Breast epithelium (tissue), 4 donors: ENCODE measurements around the gene ALG6. TPM values are rescaled to one million over a fixed set of nuclear protein-coding genes. Genes with fewer than 3 reads are reported as not detected.

ENCODE experiments used
- DNase-seq, 2 donors: peaks; one replicate each; pipeline ENCODE4 v3.0.0-alpha.2; 2019; ENCODE audit warnings: low spot score in 2 of 2
- H3K27ac ChIP-seq, 2 donors: fragments of 200-600 bp; sonication (generic) in 1 of 2; one replicate each; pipeline ENCODE4 v1.5.1; 2016 to 2019; ENCODE audit warnings: mild to moderate bottlenecking in 1 of 2
- H3K27me3 ChIP-seq, 2 donors: fragments of 200-600 bp; sonication (generic) in 1 of 2; one replicate each; pipeline versions ENCODE4 v1.5.1 to v1.6.0; 2017 to 2019; ENCODE audit warnings: control low read depth in 1 of 2, mild to moderate bottlenecking in 1 of 2
- H3K36me3 ChIP-seq: fragments of 200-600 bp; one replicate; pipeline ENCODE4 v1.5.1; 2019
- H3K4me1 ChIP-seq, 2 donors: fragments of 200-600 bp; sonication (generic); one replicate each; pipeline ENCODE4 v1.5.1; 2016 to 2019; ENCODE audit warnings: control low read depth in 1 of 2
- H3K4me3 ChIP-seq, 3 donors: fragments of 200-600 bp; sonication (generic); 1 replicate in 2 of 3; 2 replicates in 1 of 3; pipeline ENCODE4 v1.5.1; 2016 to 2019; ENCODE audit warnings: mild to moderate bottlenecking in 3 of 3, moderate library complexity in 2 of 3
- H3K9me3 ChIP-seq, 2 donors: fragments of 200-600 bp; sonication (generic) in 1 of 2; one replicate each; pipeline ENCODE4 v1.5.1; 2016 to 2019; ENCODE audit warnings: control low read depth in 1 of 2
- POLR2A ChIP-seq: fragments of 450-650 bp; IDR thresholded peaks from one replicate; pipeline ENCODE4 v1.6.1; 2016; ENCODE audit warnings: antibody characterized with exemption, mild to moderate bottlenecking, moderate library complexity
- POLR2AphosphoS5 ChIP-seq, 3 donors: sonication (generic); formaldehyde crosslinking; IDR thresholded peaks; one replicate each; pipeline ENCODE4 v1.6.1; 2017; ENCODE audit warnings: antibody characterized with exemption in 3 of 3
- intact Hi-C: fragments of 100-400 bp; cut with DNase I; formaldehyde crosslinking; loops from one replicate; pipeline ENCODE4 v1.15.1; 2023; ENCODE audit warnings: low total_unique reads
- total RNA-seq, 3 donors: library from RNA; depleted of rRNA; stranded (reverse); fragments of >200 nt; gene quantifications; one replicate each; pipeline ENCODE4 v1.1.0, GENCODE V29; 2016
- TF ChIP-seq, protein P1 (sequence below), 3 donors: fragments of 450-650 bp; IDR thresholded peaks; one replicate each; pipeline ENCODE4 v1.5.1; 2016 to 2017; ENCODE audit warnings: antibody characterized with exemption in 3 of 3, mild to moderate bottlenecking in 3 of 3, moderate library complexity in 3 of 3

Gene ALG6
- total RNA-seq, 3 donors from 2014 or later, result 8.8 to 17.7 (median 14.1) TPM

DNA sequence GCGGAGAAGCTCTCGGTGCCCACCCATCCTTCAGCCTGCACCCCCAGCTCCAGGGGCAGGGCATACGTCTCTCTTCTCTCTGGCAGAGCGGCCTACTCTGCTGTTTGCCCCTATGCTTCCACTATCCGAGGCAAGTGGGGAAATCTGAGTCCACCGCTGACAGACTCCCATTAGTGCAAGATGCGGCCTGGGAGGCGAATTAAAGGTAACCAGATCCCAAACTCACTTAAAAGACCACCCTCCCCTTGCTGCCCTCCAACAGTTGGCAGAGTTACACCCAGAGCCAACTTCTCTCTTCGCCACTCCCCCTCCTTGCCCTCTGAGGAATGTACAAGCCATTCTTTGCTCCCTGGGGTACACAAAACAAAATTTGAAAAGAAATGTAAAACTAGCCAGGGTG, 38.6 kb upstream of the ALG6 start:
- peaks cover 8 to 89% of the 10 kb centered on the region in 2 donors for H3K27me3 ChIP-seq
- no peak overlapping the region for H3K27ac ChIP-seq
- no peak for TF ChIP-seq POLR2AphosphoS5 (IDR thresholded peaks at IDR 0.05)
- TF ChIP-seq POLR2A, result no peak
- TF ChIP-seq, protein P1, sequence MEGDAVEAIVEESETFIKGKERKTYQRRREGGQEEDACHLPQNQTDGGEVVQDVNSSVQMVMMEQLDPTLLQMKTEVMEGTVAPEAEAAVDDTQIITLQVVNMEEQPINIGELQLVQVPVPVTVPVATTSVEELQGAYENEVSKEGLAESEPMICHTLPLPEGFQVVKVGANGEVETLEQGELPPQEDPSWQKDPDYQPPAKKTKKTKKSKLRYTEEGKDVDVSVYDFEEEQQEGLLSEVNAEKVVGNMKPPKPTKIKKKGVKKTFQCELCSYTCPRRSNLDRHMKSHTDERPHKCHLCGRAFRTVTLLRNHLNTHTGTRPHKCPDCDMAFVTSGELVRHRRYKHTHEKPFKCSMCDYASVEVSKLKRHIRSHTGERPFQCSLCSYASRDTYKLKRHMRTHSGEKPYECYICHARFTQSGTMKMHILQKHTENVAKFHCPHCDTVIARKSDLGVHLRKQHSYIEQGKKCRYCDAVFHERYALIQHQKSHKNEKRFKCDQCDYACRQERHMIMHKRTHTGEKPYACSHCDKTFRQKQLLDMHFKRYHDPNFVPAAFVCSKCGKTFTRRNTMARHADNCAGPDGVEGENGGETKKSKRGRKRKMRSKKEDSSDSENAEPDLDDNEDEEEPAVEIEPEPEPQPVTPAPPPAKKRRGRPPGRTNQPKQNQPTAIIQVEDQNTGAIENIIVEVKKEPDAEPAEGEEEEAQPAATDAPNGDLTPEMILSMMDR (IDR thresholded peaks at IDR 0.05), result no peak
- intact Hi-C loops, result no loop called here
- no peaks in the 10 kb centered on the region for H3K4me1 ChIP-seq
- H3K4me3 ChIP-seq, result no peak overlapping the region
- H3K36me3 ChIP-seq, result no peaks in the 10 kb centered on the region
- no peak for DNase-seq
- no peaks in the 10 kb centered on the region for H3K9me3 ChIP-seq

DNA sequence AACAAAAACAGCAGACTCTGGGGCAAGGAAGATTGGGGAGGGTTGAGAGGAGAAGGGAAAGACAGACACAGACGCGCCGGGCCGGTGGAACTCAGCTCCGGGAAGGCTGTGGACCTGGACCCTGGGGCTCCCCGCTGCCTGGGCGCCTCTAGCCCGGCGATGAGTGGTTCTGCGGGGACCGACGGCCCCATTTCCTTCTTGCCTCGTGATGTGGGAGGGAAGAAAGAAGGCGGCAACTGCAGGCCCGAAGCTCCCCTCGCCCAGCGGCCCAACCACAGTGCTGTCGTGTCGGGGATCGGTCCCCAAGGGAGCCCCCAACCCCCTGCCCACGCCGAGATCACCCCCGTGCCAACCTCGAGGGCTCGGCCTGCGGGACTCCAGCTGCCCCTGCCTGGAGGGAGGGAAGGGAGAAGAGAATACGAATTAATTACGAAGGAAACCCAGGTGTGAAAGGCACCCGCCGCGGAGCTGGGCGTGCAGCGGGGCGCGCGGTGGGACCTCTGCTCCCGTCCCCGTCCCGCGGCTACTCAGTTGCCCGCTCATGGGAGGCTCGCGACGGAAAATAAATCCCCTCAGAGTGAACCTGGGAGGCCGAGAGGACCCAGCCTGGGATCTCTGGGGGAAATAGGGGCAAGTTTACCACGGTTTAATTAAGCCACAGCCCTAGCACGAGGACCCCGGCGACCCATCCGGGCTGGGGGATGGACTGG, 37.7 kb upstream of the ALG6 start:
- H3K27me3 ChIP-seq, result peaks cover 0 to 80% of the 10 kb centered on the region in 2 donors
- no peak overlapping the region for H3K27ac ChIP-seq
- H3K36me3 ChIP-seq, result no peaks in the 10 kb centered on the region
- no peaks in the 10 kb centered on the region for H3K4me1 ChIP-seq
- DNase-seq, result no peak
- H3K9me3 ChIP-seq, result no peaks in the 10 kb centered on the region
- intact Hi-C loops, result no loop called here
- no peak overlapping the region for H3K4me3 ChIP-seq
- TF ChIP-seq POLR2A, result no peak
- TF ChIP-seq, protein P1 (IDR thresholded peaks at IDR 0.05), result no peak
- no peak for TF ChIP-seq POLR2AphosphoS5 (IDR thresholded peaks at IDR 0.05)

DNA sequence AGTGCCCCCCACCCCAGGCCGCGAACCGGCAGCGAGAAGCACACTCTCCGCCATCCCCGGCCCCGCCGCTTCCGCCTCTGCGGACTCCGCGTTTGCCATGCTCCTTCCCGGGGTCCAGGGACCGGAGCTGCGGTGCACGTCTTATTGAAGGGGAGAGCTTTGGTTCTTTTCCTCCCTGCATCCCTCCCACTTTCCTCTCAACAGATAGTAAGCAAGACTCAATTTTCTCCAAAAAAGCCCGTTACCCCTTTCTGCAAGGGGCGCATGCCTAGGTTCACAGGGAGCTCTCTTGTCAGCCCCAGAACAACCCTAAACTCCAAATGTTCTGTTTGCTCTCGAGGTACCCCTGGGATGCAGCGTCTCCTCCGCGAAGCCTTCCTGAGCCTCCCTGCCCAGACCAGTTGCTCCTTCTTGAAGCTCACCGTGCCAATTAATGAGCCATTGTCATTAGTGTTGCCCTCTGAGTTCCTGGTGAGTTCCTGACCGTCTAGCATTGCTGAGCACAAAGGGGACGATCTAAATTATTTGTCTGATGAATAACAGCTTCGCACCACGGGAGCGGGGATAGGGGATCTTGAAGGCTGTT, 37.0 kb upstream of the ALG6 start:
- intact Hi-C loops, result no loop called here
- peaks cover 0 to 74% of the 10 kb centered on the region in 2 donors for H3K27me3 ChIP-seq
- H3K4me1 ChIP-seq, result no peaks in the 10 kb centered on the region
- TF ChIP-seq POLR2AphosphoS5 (IDR thresholded peaks at IDR 0.05) (no peak), POLR2A (no peak)
- TF ChIP-seq, protein P1 (IDR thresholded peaks at IDR 0.05), result no peak
- H3K27ac ChIP-seq, result no peak overlapping the region
- no peaks in the 10 kb centered on the region for H3K36me3 ChIP-seq
- no peaks in the 10 kb centered on the region for H3K9me3 ChIP-seq
- H3K4me3 ChIP-seq, result no peak overlapping the region
- no peak for DNase-seq

DNA sequence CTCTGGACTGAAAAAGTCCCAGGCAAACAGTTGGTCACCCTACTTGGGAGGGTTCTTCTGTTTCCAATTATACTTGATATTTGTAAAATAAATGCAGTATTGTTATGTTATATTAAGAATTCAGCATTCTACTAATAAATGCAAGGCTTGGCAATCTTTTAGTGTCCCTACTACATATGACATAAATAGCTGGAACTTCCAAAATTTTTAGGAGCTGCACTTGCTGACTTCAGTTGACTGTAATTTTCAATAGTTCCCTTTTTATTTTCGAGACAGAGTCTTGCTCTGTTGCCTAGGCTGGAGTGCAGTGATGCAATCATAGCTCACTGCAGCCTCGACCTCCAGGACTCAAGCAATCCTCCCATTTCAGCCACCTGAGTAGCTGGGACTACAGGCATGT, 25.0 kb upstream of the ALG6 start:
- Histone ChIP-seq H3K4me1 (no peaks in the 10 kb centered on the region), H3K36me3 (no peaks in the 10 kb centered on the region), H3K9me3 (no peaks in the 10 kb centered on the region), H3K27me3 (no peaks in the 10 kb centered on the region), H3K4me3 (no peak overlapping the region), H3K27ac (no peak overlapping the region)
- DNase-seq, result no peak
- intact Hi-C loops, result no loop called here
- no peak for TF ChIP-seq POLR2AphosphoS5 (IDR thresholded peaks at IDR 0.05)
- TF ChIP-seq, protein P1 (IDR thresholded peaks at IDR 0.05), result no peak
- TF ChIP-seq POLR2A, result no peak

DNA sequence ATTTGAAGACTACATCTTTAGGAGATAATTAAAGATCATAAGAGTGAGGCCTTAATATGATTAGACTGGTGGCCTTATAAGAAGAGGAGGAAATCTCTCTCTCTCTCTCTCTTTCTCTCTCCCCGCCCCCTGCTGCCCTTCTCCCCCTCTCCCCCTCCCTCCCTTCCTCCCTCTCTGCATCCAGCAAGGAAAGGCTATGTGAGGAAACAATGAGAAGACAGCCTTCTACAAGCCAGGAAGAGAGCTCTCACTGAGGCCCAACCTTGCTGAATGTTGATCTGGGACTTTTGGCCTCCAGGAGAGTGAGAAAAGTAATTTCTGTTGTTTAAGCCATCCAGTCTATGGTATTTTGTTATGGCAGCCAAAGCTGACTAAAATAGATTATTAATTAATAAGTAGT, 23.5 kb upstream of the ALG6 start:
- no peak overlapping the region for H3K4me3 ChIP-seq
- no peaks in the 10 kb centered on the region for H3K4me1 ChIP-seq
- H3K36me3 ChIP-seq, result no peaks in the 10 kb centered on the region
- DNase-seq, result no peak
- TF ChIP-seq, protein P1 (IDR thresholded peaks at IDR 0.05), result no peak
- TF ChIP-seq POLR2AphosphoS5 (IDR thresholded peaks at IDR 0.05) (no peak), POLR2A (no peak)
- no peak overlapping the region for H3K27ac ChIP-seq
- no peaks in the 10 kb centered on the region for H3K27me3 ChIP-seq
- no peaks in the 10 kb centered on the region for H3K9me3 ChIP-seq
- intact Hi-C loops, result no loop called here
